ES-I3 (cell line): ENCODE data around the gene SUFU.

Experiments
- H3K36me3 ChIP-seq: 2 replicates; pipeline ENCODE4 v1.6.1; 2013; ENCODE audit warnings: mild to moderate bottlenecking, low read length, control low read depth, moderate library complexity; ENCODE audit not compliant: insufficient read depth
- H3K4me1 ChIP-seq: 2 replicates; pipeline ENCODE4 v1.6.1; 2013; ENCODE audit warnings: mild to moderate bottlenecking, control low read depth, low read length; ENCODE audit not compliant: insufficient read depth
- H3K9ac ChIP-seq: 2 replicates; pipeline ENCODE4 v1.6.1; 2013; ENCODE audit warnings: low read depth, mild to moderate bottlenecking, low read length, moderate library complexity
- H3K9me3 ChIP-seq: 2 replicates; pipeline ENCODE4 v1.6.1; 2013; ENCODE audit warnings: mild to moderate bottlenecking, low read length, moderate library complexity; ENCODE audit not compliant: control insufficient read depth, insufficient read depth

SUFU gene

GRCh38 chr10:102641880-102642735 is 138.3 kb downstream of the SUFU start:
- Histone ChIP-seq H3K36me3 (no peaks in the 10 kb centered on the region), H3K4me1 (peaks cover 5% of the 10 kb centered on the region; the same call in 1 of the 2 replicates), H3K9ac (peak overlapping the region; percentile 80), H3K9me3 (no peaks in the 10 kb centered on the region)

GRCh38 chr10:102642736-102643335 is 139.1 kb downstream of the SUFU start:
- Histone ChIP-seq H3K4me1 (peaks cover 12% of the 10 kb centered on the region; the same call in 1 of the 2 replicates), H3K9ac (peak overlapping the region; percentile 71)

GRCh38 chr10:102643336-102644065 is 139.7 kb downstream of the SUFU start:
- Histone ChIP-seq H3K36me3 (no peaks in the 10 kb centered on the region), H3K9me3 (no peaks in the 10 kb centered on the region), H3K9ac (peak overlapping the region; percentile 84), H3K4me1 (peaks cover 18% of the 10 kb centered on the region; the same call in 1 of the 2 replicates)

More at GRCh38 chr10:102642736-102643335, 139.1 kb downstream of the SUFU start:
- Histone ChIP-seq H3K36me3 (no peaks in the 10 kb centered on the region), H3K9me3 (no peaks in the 10 kb centered on the region)

GRCh38 chr10:102644066-102644645 is 140.4 kb downstream of the SUFU start, which contains the start of gene TRIM8:
TSS of gene TRIM8 (plus strand) at chr10:102644479. CDS start at chr10:102644618, 139 bp downstream.
- H3K9ac ChIP-seq, result peak within 1 kb of the TSS; percentile 84
- no peaks in the 10 kb centered on the region for H3K36me3 ChIP-seq
- H3K4me1 ChIP-seq, result peaks cover 25% of the 10 kb centered on the region; the same call in 1 of the 2 replicates
- H3K9me3 ChIP-seq, result no peaks in the 10 kb centered on the region

GRCh38 chr10:102644646-102645387 is 141.0 kb downstream of the SUFU start:
- H3K36me3 ChIP-seq, result no peaks in the 10 kb centered on the region
- H3K9ac ChIP-seq, result peak overlapping the region; percentile 84
- no peaks in the 10 kb centered on the region for H3K9me3 ChIP-seq
- peaks cover 31% of the 10 kb centered on the region; the same call in 1 of the 2 replicates for H3K4me1 ChIP-seq

- peak overlapping the region; percentile 84 for H3K9ac ChIP-seq
- H3K4me1 ChIP-seq, result peaks cover 36% of the 10 kb centered on the region
- no peaks in the 10 kb centered on the region for H3K9me3 ChIP-seq
- no peaks in the 10 kb centered on the region for H3K36me3 ChIP-seq
Observed at GRCh38 chr10:102645388-102645740, 141.6 kb downstream of the SUFU start.

GRCh38 chr10:102645741-102646609 is 142.2 kb downstream of the SUFU start:
- no peaks in the 10 kb centered on the region for H3K9me3 ChIP-seq
- H3K4me1 ChIP-seq, result peaks cover 42% of the 10 kb centered on the region
- H3K36me3 ChIP-seq, result no peaks in the 10 kb centered on the region
- H3K9ac ChIP-seq, result peak overlapping the region; percentile 84

GRCh38 chr10:102646610-102647442 is 143.1 kb downstream of the SUFU start:
- Histone ChIP-seq H3K36me3 (no peaks in the 10 kb centered on the region), H3K9me3 (no peaks in the 10 kb centered on the region), H3K9ac (peak overlapping the region; percentile 84), H3K4me1 (peaks cover 48% of the 10 kb centered on the region)

- H3K4me1 ChIP-seq, result peaks cover 48% of the 10 kb centered on the region
- H3K9ac ChIP-seq, result no peak overlapping the region; the same call in 1 of the 2 replicates
- H3K9me3 ChIP-seq, result no peaks in the 10 kb centered on the region
- H3K36me3 ChIP-seq, result no peaks in the 10 kb centered on the region; the same call in 1 of the 2 replicates
Observed at GRCh38 chr10:102647443-102648268, 143.9 kb downstream of the SUFU start.

- peaks cover 48% of the 10 kb centered on the region for H3K4me1 ChIP-seq
- no peaks in the 10 kb centered on the region; the same call in 1 of the 2 replicates for H3K36me3 ChIP-seq
- H3K9ac ChIP-seq, result no peak overlapping the region
- H3K9me3 ChIP-seq, result no peaks in the 10 kb centered on the region
Observed at GRCh38 chr10:102648269-102648888, 144.6 kb downstream of the SUFU start.
